ENCODE measurements around the gene FRS3.

The FRS3 gene

DNA sequence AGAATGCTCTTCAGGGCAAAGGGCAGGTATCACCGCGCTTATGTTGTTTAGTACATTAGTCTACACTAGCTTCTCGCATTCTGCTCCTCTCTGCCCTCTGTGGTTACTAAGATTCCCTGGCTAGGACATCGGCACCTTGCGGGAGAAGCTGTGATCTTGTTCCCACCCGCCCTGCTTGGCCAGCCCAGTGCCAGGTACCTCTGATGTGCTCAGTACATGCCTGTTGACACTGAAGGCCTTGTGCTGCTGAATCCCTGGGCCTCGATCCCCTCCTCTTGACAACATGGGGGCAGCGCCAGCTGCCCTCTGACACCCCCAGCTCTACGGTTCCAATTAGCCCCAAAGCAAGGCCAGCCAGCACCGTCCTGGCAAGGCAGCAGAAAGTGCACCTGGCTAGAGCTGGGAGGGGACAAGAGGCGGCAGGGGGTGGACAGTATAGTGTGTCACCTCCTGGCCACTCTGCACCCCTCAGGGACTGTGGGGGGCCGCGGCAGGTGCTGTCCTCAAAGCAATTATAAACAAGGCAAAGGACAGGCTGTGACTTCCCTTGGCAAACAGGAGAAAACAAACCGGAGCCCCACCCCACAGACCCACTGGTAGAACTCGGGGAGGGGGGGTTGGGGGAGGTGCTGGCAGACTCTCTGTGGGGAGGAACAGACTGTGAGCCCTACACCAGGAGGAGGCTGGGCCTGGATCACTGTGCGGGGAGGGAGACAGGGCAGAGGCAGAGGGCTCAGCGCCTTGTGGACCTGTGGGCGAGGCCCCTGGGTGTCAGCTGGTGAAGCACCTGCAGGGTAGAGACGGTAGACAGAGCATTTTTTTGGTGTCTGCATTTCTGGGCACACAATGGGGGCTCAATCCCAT, 51.4 kb downstream of the FRS3 start:
- no peak for DNase-seq

DNA sequence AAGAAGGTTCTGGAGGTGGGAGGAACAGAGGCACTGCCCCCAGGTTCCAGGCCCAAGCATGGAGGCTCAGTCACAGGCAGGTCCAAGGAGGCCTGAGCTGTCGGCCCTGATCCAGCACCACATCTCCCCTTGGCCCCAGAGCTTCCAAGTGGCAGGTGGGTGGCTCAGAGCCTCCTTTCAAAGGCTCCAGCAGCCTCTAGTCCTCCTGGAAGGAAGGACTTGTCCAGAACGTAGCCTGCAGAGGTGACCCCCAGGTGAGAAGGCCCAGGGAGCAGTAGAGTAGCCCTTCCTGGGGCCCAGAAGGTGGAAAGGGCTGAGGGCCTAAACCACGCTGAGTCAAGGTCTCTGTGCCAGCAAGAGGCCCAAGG, 52.0 kb downstream of the FRS3 start:
- no peak for DNase-seq

DNA sequence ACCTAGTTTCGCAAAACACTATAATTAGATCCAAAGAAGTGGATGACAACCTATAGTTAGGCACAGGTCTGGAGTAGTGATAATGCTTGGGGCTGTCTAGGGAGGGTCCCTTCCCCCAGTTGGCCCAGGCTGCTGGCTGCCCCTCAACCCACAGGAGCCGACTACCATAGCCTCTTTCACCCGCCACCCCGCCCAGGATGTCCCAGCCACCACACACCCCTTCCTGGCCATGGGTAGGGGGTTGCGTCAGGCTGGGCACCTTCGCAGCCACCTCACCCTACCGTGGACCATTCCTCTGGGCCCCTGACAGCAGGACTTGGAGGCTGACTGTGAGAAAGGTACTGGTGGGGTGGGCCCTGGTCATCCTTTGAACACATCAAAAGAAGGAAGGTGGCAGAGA, 52.8 kb downstream of the FRS3 start:
- peak in 1 of 5 donors; percentile 28 for DNase-seq

DNA sequence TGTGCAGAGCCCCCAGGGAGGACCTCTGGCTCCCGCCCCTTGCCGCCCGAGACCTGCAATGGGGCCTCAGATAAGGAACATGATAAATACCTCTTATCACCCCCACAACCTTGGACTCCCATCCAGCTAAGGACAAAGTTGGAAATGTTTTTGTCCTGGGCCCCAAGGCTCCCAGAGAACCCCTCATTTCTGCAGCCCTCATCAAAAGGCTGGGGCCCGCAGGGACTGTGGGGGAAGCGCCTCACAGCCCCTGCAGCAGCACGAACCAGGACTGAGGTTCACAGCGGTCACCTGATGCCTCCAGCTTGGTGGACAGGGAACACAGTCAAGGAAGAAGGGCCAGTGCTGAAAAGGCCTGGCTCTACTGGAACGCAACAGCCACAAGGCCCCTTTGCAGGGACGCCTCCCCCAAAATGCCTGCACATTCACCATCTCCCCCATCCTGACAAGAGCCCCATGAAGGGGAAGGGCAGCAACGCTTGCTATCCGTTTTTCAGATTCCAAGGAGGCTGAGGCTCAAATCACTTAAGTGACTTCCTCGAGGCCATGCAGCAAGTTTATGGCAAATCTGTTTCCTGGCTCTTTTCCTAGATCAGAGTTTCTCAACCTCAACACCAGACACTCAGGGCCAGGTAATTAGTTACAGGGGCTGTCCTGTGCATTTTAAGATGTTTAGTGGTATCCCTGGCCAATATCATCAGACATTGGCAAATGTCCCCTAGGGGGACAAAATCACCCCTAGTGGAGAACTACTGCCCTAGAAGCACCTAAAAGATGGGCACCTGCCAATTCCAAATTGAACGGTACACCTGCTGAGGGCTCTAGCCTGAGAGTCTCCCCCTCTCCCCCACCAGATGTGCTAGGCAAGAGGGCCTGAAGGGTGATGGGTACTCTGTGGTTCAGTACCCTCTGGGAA, 54.9 kb downstream of the FRS3 start:
- no peak for DNase-seq

DNA sequence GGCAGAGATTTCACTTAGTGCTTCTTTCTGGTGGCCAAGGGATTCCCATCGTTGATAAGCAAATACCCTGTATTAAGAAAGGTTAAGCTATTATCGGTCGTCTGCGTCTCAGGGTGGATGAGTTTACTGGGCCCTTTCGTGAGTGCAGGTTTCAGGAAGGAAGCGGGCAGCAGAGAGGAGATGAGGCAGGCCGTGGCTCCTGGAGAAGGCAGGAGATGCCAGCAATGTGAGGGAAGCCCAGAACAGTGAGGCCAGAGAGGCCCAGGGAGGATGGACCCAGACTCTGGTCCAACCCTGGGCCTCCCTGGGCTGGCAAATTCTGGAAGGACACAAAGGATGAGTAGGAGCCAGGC, 55.5 kb downstream of the FRS3 start:
- no peak for DNase-seq

DNA sequence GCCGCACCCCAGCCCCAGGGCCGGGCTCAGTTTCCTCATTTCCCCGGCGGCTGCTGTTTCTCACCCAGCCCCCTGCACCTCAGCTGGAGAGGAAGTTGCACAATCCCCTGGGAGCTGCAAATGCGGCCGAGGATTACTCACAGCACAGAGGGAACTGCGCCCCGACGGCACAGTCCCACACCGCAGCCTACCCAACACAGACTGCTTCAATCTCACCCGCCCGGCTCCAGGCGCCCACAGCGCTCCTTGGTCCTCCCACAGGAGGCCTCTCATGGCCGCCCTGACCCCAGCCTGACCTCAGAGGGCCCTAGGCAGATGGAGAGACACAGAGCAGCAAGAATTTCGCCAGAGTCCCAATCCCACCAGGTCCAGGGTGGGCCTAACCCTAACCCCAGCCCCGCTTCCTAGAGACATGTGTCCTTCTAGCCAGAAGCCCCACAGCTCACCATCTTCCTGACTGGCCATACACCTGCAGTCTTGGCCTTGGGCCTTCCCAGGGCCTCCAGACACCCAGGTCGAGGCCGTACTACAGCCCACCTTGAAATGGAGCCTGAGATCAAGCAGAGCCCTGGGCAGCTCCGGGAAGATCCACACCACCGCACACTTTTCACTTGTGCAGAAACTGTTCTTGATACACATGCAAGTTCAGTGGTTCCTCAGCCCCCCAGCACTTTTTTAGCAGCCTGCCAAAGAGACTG, 56.0 kb downstream of the FRS3 start:
- DNase-seq = no peak

DNA sequence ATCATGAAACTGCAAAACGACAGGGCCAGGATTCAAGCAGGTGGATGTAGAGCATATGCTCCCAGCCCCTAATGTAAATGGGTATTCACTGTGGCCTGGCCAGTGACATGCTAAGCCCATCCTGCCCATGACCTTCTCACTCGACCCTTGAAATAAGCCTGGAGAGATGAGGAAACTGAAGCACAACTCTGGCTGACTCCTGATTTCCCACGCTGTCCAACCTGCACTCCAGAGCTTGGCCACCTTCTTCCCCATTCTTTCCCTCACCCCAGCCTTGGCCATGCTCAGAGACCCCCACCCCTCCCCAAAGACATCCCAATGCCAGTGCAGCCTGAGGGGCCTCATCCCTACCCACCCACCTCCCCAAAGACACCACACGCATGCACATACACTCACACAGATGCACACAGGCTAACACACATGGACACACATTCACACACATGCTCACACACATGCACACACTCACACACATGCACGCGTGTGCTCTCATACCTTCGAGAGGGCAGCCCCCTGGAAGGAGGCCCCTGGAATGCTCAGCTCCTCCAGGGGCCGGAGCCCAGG, 56.7 kb downstream of the FRS3 start:
- no peak for DNase-seq

DNA sequence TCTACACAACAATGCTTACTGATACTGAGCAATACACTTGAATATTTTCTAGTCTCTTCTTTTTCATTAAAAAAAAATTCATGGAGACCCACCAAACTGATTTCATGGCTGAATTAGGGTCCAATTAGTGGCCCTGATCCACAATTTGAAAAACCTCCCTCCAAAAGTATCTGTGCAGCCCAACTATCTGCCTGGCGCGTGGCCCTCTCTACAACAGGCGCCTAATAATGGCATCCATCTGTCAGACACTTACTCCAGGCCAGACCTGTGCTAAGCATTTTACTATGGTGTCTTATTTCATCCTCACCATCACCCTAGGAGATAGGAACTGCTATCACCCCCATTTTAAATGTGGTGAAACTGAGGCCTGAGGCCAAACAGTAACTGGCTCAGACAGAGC, 58.3 kb downstream of the FRS3 start:
- DNase-seq = no peak

DNA sequence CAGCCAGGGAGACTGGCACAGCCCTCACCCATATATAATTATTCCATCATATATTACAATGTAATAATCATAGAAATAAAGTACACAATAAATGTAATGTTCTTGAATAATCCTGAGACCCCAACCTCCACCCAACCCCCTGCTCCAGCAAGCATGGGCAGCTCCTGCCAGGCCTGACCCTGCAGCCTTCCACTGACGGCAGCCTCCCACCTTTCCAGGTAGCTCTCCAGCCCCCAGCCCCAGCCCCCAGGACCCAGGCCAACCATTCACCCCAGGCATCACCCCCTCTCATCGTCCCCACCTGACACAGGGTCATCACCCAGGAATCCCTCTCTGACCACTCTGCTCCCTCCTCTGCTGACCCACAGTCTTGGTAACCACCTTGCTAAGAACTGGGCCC, 58.9 kb downstream of the FRS3 start:
- no peak for DNase-seq

DNA sequence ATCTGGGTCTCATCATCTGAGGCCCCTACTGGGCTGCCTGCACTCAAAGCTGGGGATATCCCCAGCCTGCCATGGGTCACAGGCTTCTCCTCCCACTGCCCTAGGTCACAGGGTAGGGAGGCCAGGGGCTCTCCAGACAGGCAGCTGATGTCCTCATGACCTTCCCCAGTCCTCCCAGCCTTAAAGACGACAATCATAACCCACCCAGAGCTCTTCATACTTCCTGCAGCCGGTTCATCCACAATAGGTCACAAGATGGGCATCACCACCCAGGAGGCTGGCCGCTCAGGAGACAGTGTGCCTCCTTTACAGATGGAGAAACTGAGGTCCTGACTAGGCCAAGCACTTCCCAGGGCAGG, 59.5 kb downstream of the FRS3 start:
- no peak for DNase-seq
